GM08714 (cell line): ENCODE data around the gene ALLC.

Source experiments
- H3K4me3 ChIP-seq: fragments of 200-500 bp; sonication (Bioruptor generic); 2 replicates; pipeline ENCODE4 v1.5.1; 2014; ENCODE audit warnings: mild to moderate bottlenecking, low read length, inconsistent platforms
- ZNF274 ChIP-seq: IDR thresholded peaks from 2 replicates; pipeline ENCODE4 v1.6.1; 2012; ENCODE audit warnings: mild to moderate bottlenecking, low read depth, low read length

The ALLC gene

GRCh38 chr2:3664925-3665324 is 6.9 kb downstream of the ALLC start:
- H3K4me3 ChIP-seq, result no peak overlapping the region
- no peak for TF ChIP-seq ZNF274

GRCh38 chr2:3665886-3666612 is 8.0 kb downstream of the ALLC start:
- H3K4me3 ChIP-seq, result no peak overlapping the region
- no peak for TF ChIP-seq ZNF274

GRCh38 chr2:3666613-3666975 is 8.6 kb downstream of the ALLC start:
- TF ChIP-seq ZNF274, result no peak
- H3K4me3 ChIP-seq, result no peak overlapping the region

DNA sequence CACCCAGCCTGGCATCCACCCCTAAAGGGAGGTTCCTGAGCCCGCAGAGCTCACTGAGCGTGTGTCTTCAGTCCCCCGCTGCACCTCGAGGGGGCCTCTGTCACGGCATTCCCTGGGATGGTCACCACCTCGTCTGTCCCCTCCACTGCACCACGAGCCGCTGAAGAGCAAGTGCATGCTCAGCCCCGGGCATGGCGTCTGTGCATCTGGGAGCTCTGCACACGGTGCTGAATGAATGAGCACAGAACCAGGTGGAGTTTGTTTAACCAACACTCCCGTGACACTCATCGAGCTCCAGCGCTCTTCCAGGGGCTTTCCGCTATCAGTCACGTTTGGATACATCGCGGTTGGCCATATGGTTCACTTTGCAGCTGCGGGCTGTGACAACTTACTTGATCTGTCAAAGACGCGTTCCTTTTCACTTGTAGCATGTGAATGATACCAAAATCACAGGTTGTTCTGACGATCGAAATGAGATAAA is 9.2 kb downstream of the ALLC start:
- no peak overlapping the region for H3K4me3 ChIP-seq
- TF ChIP-seq ZNF274, result no peak

DNA sequence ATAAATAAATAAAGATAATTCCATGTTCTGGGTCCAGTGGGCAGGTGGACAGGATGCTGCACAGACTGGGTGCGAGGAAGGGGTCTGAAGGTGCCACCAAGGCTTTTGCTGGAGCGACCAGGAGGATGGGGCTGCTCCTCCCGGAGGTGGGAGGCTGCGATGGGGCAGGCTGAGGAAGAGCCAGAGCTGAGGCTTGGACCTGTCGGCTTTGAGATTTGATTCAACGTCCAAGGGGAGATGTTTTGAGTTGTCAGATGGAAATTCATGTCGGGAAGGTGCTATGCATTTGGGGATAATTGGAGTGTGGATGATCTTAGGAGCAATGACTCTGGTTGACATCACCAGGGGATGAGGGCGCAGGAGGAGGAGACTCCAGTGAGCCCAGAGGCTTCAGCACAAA is 11.7 kb downstream of the ALLC start:
- no peak overlapping the region for H3K4me3 ChIP-seq

GRCh38 chr2:3670376-3670775 is 12.4 kb downstream of the ALLC start:
- no peak for TF ChIP-seq ZNF274
- no peak overlapping the region for H3K4me3 ChIP-seq

More for the DNA sequence above, 11.7 kb downstream of the ALLC start:
- no peak for TF ChIP-seq ZNF274

GRCh38 chr2:3670941-3671340 is 12.9 kb downstream of the ALLC start:
- H3K4me3 ChIP-seq, result no peak overlapping the region
- no peak for TF ChIP-seq ZNF274

- TF ChIP-seq ZNF274, result no peak
These were observed 15.1 kb downstream of the ALLC start for GRCh38 chr2:3672861-3673678.

DNA sequence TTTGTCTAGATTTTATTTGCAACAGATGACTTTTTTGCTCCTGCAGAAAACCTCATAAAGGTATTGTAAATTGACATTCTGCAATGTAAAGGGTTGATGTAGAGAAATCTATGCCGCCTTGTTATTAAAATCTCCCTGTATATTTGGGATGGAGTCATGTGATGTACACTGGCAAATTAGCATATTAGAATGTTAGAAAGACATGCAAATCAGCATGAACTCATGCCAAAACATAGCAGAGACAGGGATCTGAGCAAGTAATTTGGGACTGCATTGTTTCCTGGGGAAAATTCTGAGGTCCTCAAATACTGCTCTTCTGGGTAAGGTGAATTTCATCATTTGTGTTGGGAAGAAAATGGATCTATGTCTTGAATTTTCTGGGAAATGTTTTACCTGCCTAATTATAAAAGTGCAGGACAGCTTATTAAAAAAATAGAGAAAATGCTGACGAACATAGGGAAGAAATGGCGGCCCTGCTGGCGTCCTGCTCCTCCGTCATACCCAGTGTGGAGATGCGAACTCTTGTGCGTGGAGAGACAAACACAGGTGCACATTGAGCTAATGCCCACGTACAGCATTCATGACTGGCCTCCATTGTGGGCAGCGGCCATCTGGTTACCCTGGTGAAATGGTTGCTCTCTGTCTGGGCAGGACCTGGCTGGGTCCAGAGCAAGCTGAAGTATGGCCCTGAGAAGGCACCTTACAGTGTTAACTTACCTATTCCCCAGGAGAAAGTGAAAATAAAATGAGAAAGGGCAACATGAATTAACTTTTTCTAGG is 16.3 kb downstream of the ALLC start:
- no peak for TF ChIP-seq ZNF274
- no peak overlapping the region for H3K4me3 ChIP-seq

More at GRCh38 chr2:3672861-3673678, 15.1 kb downstream of the ALLC start:
- no peak overlapping the region for H3K4me3 ChIP-seq

GRCh38 chr2:3675687-3676086 is 17.7 kb downstream of the ALLC start:
- TF ChIP-seq ZNF274, result no peak
- no peak overlapping the region for H3K4me3 ChIP-seq

DNA sequence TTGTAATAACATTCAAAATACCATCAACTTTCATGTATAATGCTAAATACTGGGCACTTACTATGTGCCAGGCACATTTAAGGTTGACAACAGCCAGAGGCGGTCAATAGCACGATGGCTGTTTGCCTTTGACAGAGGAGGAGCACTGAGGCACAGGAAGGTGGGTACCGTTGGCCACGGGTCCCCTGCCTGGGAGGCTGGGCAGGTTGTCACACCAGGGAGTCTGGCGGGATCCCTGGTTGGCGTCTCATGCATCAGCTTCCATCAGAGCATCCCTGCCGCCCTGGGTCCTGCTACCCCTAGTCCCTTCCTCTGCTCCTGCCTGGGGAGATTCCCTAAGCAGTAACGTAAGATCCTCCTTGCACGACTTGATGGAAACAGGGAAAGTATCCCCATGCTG is 19.4 kb downstream of the ALLC start:
- no peak for TF ChIP-seq ZNF274
- H3K4me3 ChIP-seq, result no peak overlapping the region

DNA sequence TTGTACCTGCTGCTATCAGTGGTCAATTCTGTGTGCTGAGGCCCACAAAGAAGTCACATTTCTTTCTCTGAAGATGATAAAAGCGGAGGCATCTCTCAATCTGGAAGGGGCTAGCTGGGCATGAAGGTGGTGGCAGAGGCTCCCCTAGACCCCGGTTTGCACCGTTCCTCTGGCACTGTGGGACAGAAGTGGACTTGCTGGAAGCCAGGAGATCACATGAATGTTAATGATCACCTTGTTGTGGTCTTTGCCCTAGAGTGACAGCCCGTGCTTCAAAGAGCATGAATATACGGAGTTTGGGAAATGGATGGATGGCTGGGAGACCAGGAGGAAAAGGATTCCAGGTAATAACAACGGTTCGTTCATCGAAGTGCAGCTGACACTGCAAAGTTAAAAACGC is 20.2 kb downstream of the ALLC start:
- TF ChIP-seq ZNF274, result no peak
- H3K4me3 ChIP-seq, result no peak overlapping the region

GRCh38 chr2:3679180-3679579 is 21.2 kb downstream of the ALLC start:
- TF ChIP-seq ZNF274, result no peak
- no peak overlapping the region for H3K4me3 ChIP-seq

DNA sequence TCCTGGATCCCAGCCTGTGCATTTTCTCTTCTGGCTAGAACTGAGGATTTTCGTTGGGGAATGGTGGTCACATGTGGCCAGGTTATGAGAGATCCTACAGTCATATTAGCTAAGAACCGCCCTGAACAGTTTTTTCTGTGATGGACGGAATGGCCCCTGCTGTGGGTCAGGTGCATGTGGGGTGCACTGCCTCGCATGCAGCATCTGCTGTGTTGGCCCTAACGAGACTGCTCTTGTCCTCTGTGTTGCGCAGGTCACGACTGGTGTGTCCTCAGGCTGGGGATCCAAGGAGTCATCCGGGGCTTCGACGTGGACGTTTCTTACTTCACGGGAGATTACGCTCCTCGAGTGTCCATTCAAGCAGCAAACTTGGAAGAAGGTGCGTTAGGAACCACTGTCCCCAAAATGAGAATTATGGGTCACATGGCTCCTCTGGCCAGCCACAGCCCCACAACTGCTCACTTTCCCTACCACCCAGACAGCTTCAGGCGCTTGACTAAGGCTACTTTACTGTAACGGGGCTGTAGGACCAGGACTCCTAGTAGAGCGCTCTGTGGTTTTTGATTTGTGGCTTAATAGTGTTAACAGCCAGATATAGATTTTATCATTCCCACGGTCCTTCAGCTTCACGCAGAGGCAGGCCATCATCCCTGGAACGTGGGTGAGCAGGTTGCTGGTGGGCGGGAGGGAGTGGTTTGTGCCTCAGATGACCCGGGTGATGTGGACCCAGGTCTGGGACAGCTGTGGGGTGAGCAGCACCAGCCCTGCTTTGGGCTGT is 21.8 kb downstream of the ALLC start:
- TF ChIP-seq ZNF274, result no peak

More for the DNA sequence above, 21.8 kb downstream of the ALLC start:
- no peak overlapping the region for H3K4me3 ChIP-seq
